Measurements from ENCODE around the gene BRPF3. TPM values are rescaled to one million over a fixed set of nuclear protein-coding genes. Genes with fewer than 3 reads are reported as not detected.
"Not testable (repeated sequence)": the region's sequence is repeated elsewhere in the genome, so short reads cannot be mapped to it uniquely, and the experiment has no call there.

BRPF3 gene
- polyA plus RNA-seq, 4 donors: 12.7 to 59.0 (median 19.6) TPM

DNA sequence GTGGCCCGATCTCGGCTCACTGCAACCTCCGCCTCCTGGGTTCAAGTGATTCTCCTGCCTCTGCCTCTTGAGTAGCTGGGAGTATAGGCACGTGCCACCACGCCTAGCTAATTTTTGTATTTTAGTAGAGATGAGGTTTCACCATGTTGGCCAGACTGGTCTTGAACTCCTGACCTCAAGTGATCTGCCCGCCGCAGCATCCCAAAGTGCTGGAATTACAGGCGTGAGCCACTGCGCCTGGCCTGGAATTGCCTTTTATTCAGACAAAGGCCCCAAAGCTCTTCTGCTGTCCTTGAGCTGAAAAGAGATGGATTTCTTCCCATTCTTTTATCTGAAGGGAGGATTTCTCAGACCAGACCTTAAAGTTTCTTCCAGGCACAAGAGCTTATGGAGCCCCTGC lies 22.0 kb downstream of the BRPF3 start:
- DNase-seq; H3K9me3 ChIP-seq (ENCODE audit: control insufficient read depth in 2 of 2, insufficient read depth in 1 of 2, low read depth in 1 of 2, low read length in 1 of 2); FAIRE-seq; H3K27me3 ChIP-seq (ENCODE audit: control insufficient read depth in 3 of 3, insufficient read depth in 3 of 3, low read length in 3 of 3); H3K4me3 ChIP-seq (ENCODE audit: low read depth in 1 of 3, low read length in 3 of 3): not testable (repeated sequence)
- peaks cover 0 to 59% (median 3%) of the 10 kb centered on the region in 3 donors for H3K4me1 ChIP-seq (ENCODE audit: control insufficient read depth in 3 of 3, insufficient read depth in 2 of 3, low read depth in 1 of 3, low read length in 2 of 3)
- H3K27ac ChIP-seq (ENCODE audit: low read depth in 1 of 3, low read length in 2 of 3): peak overlapping the region in 1 of 3 donors; percentile 73
- 96 to 97% (median 96%) methylated on average over 9 of the region's 9 CpGs for WGBS, 3 donors
- H3K36me3 ChIP-seq (ENCODE audit: control insufficient read depth in 3 of 3, insufficient read depth in 2 of 3, low read depth in 1 of 3, low read length in 3 of 3): peaks cover 11 to 64% (median 20%) of the 10 kb centered on the region in 3 donors

DNA sequence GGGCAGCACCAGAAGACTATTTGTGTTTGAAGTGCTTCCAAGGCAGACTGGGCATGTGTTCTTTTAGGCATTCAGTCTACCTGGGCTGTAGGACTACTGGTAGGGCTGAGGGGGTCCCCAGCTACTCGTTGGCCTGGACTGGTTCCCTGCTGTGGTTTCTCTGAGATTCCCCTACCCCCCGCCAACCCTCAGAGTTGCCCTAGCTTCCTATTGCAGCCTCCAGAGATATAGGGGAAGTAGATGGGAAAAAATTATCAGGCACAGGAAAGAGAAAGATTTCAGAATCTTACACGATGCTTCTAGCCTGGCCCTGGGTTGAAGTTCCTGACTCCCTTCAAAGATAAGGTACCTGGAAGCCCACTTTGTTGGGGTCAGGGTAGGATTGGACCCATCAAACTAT lies 22.5 kb downstream of the BRPF3 start:
- H3K27ac ChIP-seq (ENCODE audit: low read depth in 1 of 3, low read length in 2 of 3): peak overlapping the region in 1 of 3 donors; percentile 73
- H3K27me3 ChIP-seq (ENCODE audit: control insufficient read depth in 3 of 3, insufficient read depth in 3 of 3, low read length in 3 of 3): no peaks in the 10 kb centered on the region
- DNase-seq: no peak
- 78 to 89% (median 78%) methylated on average over 3 of the region's 3 CpGs for WGBS, 3 donors
- FAIRE-seq: no peak
- H3K9me3 ChIP-seq (ENCODE audit: control insufficient read depth in 2 of 2, insufficient read depth in 1 of 2, low read depth in 1 of 2, low read length in 1 of 2): no peaks in the 10 kb centered on the region
- H3K36me3 ChIP-seq (ENCODE audit: control insufficient read depth in 3 of 3, insufficient read depth in 2 of 3, low read depth in 1 of 3, low read length in 3 of 3): peaks cover 9 to 58% (median 14%) of the 10 kb centered on the region in 3 donors
- H3K4me1 ChIP-seq (ENCODE audit: control insufficient read depth in 3 of 3, insufficient read depth in 2 of 3, low read depth in 1 of 3, low read length in 2 of 3): peaks cover 0 to 60% (median 3%) of the 10 kb centered on the region in 3 donors
- no peak overlapping the region for H3K4me3 ChIP-seq (ENCODE audit: low read depth in 1 of 3, low read length in 3 of 3)

DNA sequence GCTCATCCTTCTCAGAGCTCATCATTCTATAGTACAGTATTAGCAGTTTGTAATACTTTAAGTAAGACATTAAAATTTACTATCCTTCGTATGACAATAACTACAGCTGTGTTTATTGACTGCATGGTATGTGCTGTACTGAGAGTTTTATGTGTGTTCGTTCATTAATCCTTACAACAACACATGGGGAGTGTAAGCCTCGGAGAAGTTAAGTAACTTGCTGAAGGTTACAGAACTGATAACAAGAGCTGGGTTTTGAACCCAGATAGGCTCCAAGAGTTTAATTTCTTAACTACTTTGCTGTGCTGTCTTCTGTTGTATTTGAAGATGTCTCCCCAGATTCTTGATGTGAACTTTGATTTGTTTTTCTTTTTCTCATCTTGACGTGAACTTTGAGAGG lies 23.7 kb downstream of the BRPF3 start:
- FAIRE-seq: no peak
- H3K4me1 ChIP-seq (ENCODE audit: control insufficient read depth in 3 of 3, insufficient read depth in 2 of 3, low read depth in 1 of 3, low read length in 2 of 3): peaks cover 3 to 71% (median 4%) of the 10 kb centered on the region in 3 donors
- 20 to 54% (median 41%) methylated on average over 4 of the region's 4 CpGs for WGBS, 3 donors

DNA sequence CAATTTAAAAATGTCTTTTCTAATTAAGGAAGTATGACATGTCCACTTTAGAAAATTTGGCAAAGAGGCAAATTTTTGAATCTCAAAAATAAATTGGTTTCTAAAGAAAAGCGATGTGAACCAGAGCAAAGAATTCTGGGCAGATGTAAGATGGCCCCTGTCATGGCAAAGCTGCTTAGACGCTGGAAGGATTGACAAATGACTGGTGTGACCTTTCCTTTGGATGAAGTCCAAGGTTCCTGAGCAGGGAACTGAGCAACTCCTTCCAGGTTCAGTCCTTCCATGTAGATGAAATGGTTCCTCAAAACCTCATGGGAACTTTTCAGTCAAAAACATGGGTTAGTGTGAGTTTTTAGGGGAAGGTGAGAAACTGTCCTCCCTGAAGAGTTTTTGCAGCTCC lies 25.1 kb downstream of the BRPF3 start:
- no peaks in the 10 kb centered on the region for H3K27me3 ChIP-seq (ENCODE audit: control insufficient read depth in 3 of 3, insufficient read depth in 3 of 3, low read length in 3 of 3)
- no peaks in the 10 kb centered on the region for H3K9me3 ChIP-seq (ENCODE audit: control insufficient read depth in 2 of 2, insufficient read depth in 1 of 2, low read depth in 1 of 2, low read length in 1 of 2)
- no peak overlapping the region for H3K4me3 ChIP-seq (ENCODE audit: low read depth in 1 of 3, low read length in 3 of 3)
- WGBS, 3 donors: 63 to 72% (median 65%) methylated on average over 2 of the region's 2 CpGs
- peaks cover 5 to 50% (median 16%) of the 10 kb centered on the region in 3 donors for H3K36me3 ChIP-seq (ENCODE audit: control insufficient read depth in 3 of 3, insufficient read depth in 2 of 3, low read depth in 1 of 3, low read length in 3 of 3)
- H3K4me1 ChIP-seq (ENCODE audit: control insufficient read depth in 3 of 3, insufficient read depth in 2 of 3, low read depth in 1 of 3, low read length in 2 of 3): peaks cover 5 to 74% (median 7%) of the 10 kb centered on the region in 3 donors
- no peak for FAIRE-seq
- peak in 1 of 2 donors; percentile 28 for DNase-seq
- H3K27ac ChIP-seq (ENCODE audit: low read depth in 1 of 3, low read length in 2 of 3): no peak overlapping the region

More for the DNA sequence above, 23.7 kb downstream of the BRPF3 start:
- H3K9me3 ChIP-seq (ENCODE audit: control insufficient read depth in 2 of 2, insufficient read depth in 1 of 2, low read depth in 1 of 2, low read length in 1 of 2): no peaks in the 10 kb centered on the region
- DNase-seq: peak; percentile 31 to 61
- peak overlapping the region in 1 of 3 donors; percentile 73 for H3K27ac ChIP-seq (ENCODE audit: low read depth in 1 of 3, low read length in 2 of 3)
- no peak overlapping the region for H3K4me3 ChIP-seq (ENCODE audit: low read depth in 1 of 3, low read length in 3 of 3)
- H3K27me3 ChIP-seq (ENCODE audit: control insufficient read depth in 3 of 3, insufficient read depth in 3 of 3, low read length in 3 of 3): no peaks in the 10 kb centered on the region
- H3K36me3 ChIP-seq (ENCODE audit: control insufficient read depth in 3 of 3, insufficient read depth in 2 of 3, low read depth in 1 of 3, low read length in 3 of 3): peaks cover 5 to 57% (median 13%) of the 10 kb centered on the region in 3 donors

DNA sequence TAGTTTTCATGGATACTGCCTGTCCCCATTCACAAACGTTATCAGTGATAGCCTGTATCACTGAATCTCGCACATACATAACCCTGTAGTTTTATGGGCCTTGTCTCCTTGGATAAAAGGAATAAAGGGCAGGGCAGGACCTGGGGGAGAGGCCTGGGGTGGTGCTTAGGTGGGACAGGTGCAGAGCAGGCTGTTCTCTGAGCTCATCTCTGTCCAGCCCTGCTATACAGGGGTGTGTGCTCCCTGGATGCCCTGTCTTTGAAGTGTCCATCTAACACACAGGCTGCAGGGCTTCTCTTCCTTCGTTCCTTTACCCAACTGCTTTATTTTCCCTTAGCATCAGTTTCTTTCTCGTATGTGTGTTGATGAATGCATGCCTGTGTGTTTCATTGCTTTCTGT lies 26.4 kb downstream of the BRPF3 start:
- DNase-seq: peak; percentile 37 to 55
- 31 to 66% (median 53%) methylated on average over 4 of the region's 4 CpGs for WGBS, 3 donors

DNA sequence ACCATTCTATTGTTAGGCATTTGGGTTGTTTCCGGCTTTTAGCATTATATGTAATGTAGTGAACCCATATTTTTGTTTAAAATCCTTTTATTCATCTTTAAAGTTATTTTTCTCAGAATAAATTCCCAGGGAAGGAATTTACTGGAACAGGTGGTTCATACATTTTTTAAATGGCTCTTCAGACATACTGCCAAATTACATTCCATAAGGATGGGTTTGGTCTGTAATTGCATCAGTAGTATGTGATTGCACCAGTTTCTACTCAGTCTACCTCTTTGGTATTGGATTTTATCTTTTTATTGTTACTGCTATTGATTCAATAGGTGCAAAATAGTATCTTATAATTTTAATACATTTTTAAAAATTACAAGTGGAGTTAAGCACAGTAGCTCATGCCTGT lies 27.2 kb downstream of the BRPF3 start:
- H3K27ac ChIP-seq (ENCODE audit: low read depth in 1 of 3, low read length in 2 of 3): no peak overlapping the region
- WGBS, 3 donors: 97 to 98% (median 97%) methylated on average over 1 of the region's 1 CpG
- no peaks in the 10 kb centered on the region for H3K27me3 ChIP-seq (ENCODE audit: control insufficient read depth in 3 of 3, insufficient read depth in 3 of 3, low read length in 3 of 3)
- H3K4me1 ChIP-seq (ENCODE audit: control insufficient read depth in 3 of 3, insufficient read depth in 2 of 3, low read depth in 1 of 3, low read length in 2 of 3): peaks cover 5 to 71% (median 5%) of the 10 kb centered on the region in 3 donors
- FAIRE-seq (no peak), DNase-seq (no peak)
- no peaks in the 10 kb centered on the region for H3K9me3 ChIP-seq (ENCODE audit: control insufficient read depth in 2 of 2, insufficient read depth in 1 of 2, low read depth in 1 of 2, low read length in 1 of 2)
- H3K36me3 ChIP-seq (ENCODE audit: control insufficient read depth in 3 of 3, insufficient read depth in 2 of 3, low read depth in 1 of 3, low read length in 3 of 3): peaks cover 9 to 45% (median 10%) of the 10 kb centered on the region in 3 donors
- H3K4me3 ChIP-seq (ENCODE audit: low read depth in 1 of 3, low read length in 3 of 3): no peak overlapping the region

More for the DNA sequence above, 26.4 kb downstream of the BRPF3 start:
- Histone ChIP-seq H3K27me3 (ENCODE audit: control insufficient read depth in 3 of 3, insufficient read depth in 3 of 3, low read length in 3 of 3) (no peaks in the 10 kb centered on the region), H3K36me3 (ENCODE audit: control insufficient read depth in 3 of 3, insufficient read depth in 2 of 3, low read depth in 1 of 3, low read length in 3 of 3) (peaks cover 9 to 43% (median 13%) of the 10 kb centered on the region in 3 donors), H3K9me3 (ENCODE audit: control insufficient read depth in 2 of 2, insufficient read depth in 1 of 2, low read depth in 1 of 2, low read length in 1 of 2) (no peaks in the 10 kb centered on the region), H3K4me1 (ENCODE audit: control insufficient read depth in 3 of 3, insufficient read depth in 2 of 3, low read depth in 1 of 3, low read length in 2 of 3) (peaks cover 5 to 71% (median 5%) of the 10 kb centered on the region in 3 donors), H3K27ac (ENCODE audit: low read depth in 1 of 3, low read length in 2 of 3) (no peak overlapping the region), H3K4me3 (ENCODE audit: low read depth in 1 of 3, low read length in 3 of 3) (no peak overlapping the region)
- no peak for FAIRE-seq

DNA sequence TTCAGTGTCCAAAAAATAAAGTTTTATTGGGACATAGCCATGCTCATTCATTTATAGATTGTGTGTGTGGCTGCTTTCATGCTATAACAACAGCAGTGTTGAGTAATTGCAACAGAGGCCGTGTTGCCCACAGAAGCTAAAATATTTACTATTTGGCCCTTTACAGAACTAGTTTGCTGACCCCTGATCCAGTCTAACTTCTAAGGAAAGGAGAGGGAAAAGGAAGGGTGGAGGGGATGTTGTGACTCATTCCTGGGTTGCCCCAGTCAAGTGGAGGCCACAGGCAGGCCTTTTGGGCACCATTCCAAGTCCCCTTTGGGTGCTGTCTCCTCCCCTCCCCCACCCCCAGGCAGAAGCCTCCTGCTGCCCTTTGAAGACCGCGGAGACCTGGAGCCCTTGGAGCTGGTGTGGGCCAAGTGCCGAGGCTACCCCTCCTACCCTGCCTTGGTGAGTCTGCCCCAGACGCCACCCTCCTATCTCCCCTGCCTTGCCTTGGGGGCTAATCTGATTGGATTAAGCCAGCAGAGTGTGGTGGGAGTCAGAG lies 28.4 kb downstream of the BRPF3 start:
- Histone ChIP-seq H3K36me3 (ENCODE audit: control insufficient read depth in 3 of 3, insufficient read depth in 2 of 3, low read depth in 1 of 3, low read length in 3 of 3) (peaks cover 6 to 48% (median 12%) of the 10 kb centered on the region in 3 donors), H3K27me3 (ENCODE audit: control insufficient read depth in 3 of 3, insufficient read depth in 3 of 3, low read length in 3 of 3) (no peaks in the 10 kb centered on the region), H3K9me3 (ENCODE audit: control insufficient read depth in 2 of 2, insufficient read depth in 1 of 2, low read depth in 1 of 2, low read length in 1 of 2) (no peaks in the 10 kb centered on the region), H3K27ac (ENCODE audit: low read depth in 1 of 3, low read length in 2 of 3) (peak overlapping the region in 1 of 3 donors; percentile 52), H3K4me1 (ENCODE audit: control insufficient read depth in 3 of 3, insufficient read depth in 2 of 3, low read depth in 1 of 3, low read length in 2 of 3) (peaks cover 5 to 71% (median 5%) of the 10 kb centered on the region in 3 donors), H3K4me3 (ENCODE audit: low read depth in 1 of 3, low read length in 3 of 3) (no peak overlapping the region)
- 80 to 85% (median 85%) methylated on average over 5 of the region's 5 CpGs for WGBS, 3 donors
- no peak for DNase-seq
- no peak for FAIRE-seq

DNA sequence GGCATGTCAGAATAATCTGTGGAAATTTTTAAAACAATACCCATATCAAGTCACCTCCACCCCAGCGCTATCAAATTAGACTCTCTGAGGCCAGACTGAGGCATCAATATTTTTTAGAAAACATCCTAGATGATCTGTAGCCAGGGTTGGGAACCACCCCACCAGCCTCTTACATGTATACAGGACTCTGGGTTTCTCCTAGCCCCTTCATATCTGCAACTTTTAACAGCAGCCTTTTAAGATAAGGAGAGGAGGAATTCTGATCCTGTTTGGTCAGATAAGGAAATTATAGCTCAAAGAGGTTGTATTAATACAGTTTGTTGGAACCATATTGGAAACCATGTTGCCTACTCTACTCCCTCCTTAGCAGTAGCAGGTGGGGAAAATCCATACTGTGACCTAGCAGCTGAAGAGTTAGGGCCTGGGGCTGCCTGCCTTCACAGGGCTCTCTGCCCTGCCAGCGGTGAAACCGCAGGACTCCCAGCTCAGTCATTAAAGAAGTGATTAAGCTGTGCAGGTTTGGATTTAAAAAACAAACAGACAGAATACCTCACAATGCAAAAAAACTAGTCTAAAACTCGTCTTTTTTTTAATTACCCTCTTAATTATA lies 30.0 kb downstream of the BRPF3 start:
- Histone ChIP-seq H3K36me3 (ENCODE audit: control insufficient read depth in 3 of 3, insufficient read depth in 2 of 3, low read depth in 1 of 3, low read length in 3 of 3) (peaks cover 6 to 60% (median 19%) of the 10 kb centered on the region in 3 donors), H3K4me3 (ENCODE audit: low read depth in 1 of 3, low read length in 3 of 3) (no peak overlapping the region), H3K9me3 (ENCODE audit: control insufficient read depth in 2 of 2, insufficient read depth in 1 of 2, low read depth in 1 of 2, low read length in 1 of 2) (no peaks in the 10 kb centered on the region), H3K4me1 (ENCODE audit: control insufficient read depth in 3 of 3, insufficient read depth in 2 of 3, low read depth in 1 of 3, low read length in 2 of 3) (peaks cover 5 to 78% (median 5%) of the 10 kb centered on the region in 3 donors), H3K27ac (ENCODE audit: low read depth in 1 of 3, low read length in 2 of 3) (peak overlapping the region in 1 of 3 donors; percentile 32), H3K27me3 (ENCODE audit: control insufficient read depth in 3 of 3, insufficient read depth in 3 of 3, low read length in 3 of 3) (no peaks in the 10 kb centered on the region)
- FAIRE-seq (no peak), DNase-seq (no peak)
- WGBS, 3 donors: 53 to 76% (median 68%) methylated on average over 4 of the region's 4 CpGs
